OCI-LY1 (cell line): Measurements from ENCODE around the gene RDH14.

ENCODE experiments used
- EZH2 ChIP-seq: fragments of 200-600 bp; sonication (generic), shearing (Covaris generic); IDR thresholded peaks from 2 replicates; pipeline ENCODE4 v1.8.0; 2017; ENCODE audit warnings: borderline replicate concordance, mixed run types, mild to moderate bottlenecking, antibody characterized with exemption, low read length, moderate library complexity, mixed read lengths
- TF ChIP-seq, protein P1 (sequence below): fragments of 200-600 bp; sonication (generic), shearing (Covaris generic); IDR thresholded peaks from 2 replicates; pipeline ENCODE4 v1.5.1; 2017; ENCODE audit warnings: mild to moderate bottlenecking, antibody characterized with exemption, low read length, moderate library complexity, mixed read lengths

DNA sequence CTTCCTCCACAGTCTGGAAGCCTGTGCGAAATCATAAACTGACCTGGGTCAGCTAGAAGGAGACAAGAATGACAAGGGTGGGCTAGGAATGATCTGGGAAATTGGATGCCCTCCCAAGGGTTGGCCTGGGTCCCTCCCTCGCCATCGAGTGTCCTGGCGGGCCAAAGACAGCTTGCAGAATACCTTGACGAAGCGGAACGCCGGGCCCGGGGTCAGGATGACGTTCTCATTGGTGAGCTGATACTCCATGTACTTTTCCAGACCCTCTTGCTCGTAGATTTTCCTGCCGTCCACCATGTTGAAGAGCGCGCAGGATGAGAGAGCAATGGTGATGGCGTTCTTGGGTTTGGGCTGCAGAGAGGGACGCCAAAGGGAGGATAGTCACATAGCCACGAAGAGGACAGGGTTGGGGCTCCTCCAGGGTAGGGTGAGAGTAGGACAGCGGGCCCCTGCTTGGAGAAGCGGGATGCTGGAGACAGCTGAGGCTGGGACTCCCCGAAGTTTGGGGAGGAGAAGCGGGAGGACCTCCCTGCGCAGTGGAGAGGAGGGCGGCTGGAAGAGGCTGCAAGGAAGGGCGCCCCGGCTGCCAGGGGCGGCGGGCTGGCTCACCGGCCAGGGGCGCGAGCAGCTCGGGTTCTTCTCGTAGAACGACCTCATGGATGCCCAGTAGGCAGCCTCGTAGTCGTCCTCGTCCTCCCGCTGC lies 23.6 kb upstream of the RDH14 start:
- TF ChIP-seq, protein P1, sequence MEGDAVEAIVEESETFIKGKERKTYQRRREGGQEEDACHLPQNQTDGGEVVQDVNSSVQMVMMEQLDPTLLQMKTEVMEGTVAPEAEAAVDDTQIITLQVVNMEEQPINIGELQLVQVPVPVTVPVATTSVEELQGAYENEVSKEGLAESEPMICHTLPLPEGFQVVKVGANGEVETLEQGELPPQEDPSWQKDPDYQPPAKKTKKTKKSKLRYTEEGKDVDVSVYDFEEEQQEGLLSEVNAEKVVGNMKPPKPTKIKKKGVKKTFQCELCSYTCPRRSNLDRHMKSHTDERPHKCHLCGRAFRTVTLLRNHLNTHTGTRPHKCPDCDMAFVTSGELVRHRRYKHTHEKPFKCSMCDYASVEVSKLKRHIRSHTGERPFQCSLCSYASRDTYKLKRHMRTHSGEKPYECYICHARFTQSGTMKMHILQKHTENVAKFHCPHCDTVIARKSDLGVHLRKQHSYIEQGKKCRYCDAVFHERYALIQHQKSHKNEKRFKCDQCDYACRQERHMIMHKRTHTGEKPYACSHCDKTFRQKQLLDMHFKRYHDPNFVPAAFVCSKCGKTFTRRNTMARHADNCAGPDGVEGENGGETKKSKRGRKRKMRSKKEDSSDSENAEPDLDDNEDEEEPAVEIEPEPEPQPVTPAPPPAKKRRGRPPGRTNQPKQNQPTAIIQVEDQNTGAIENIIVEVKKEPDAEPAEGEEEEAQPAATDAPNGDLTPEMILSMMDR = no peak
- no peak for TF ChIP-seq EZH2
